ENCODE data around the gene PDSS1.

PDSS1 gene

DNA sequence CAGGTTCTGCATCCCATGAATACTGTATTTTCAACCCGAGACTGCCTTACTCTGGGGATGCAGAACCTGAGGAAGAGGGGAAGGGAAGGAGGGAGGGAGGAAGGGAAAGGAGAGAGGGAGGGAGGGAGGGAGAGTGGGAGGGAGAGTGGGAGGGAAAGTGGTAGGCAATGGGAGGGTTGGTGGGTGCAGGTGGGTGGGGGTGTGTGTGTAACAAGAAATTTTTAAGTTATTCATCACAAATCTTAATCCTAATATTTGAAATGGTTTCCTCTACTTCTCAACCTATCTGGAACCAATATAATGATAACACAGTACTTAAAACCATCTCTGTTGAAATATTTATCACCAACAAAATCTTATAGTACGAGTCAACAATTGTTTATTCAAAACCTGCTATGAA, 68.0 kb downstream of the PDSS1 start:
- H3K4me3 ChIP-seq (ENCODE audit: low read length, poor library complexity, severe bottlenecking), result no peak overlapping the region
- H3K4me2 ChIP-seq (ENCODE audit: low read depth, low read length, poor library complexity, severe bottlenecking), result no peak overlapping the region
- TF ChIP-seq, protein P1, sequence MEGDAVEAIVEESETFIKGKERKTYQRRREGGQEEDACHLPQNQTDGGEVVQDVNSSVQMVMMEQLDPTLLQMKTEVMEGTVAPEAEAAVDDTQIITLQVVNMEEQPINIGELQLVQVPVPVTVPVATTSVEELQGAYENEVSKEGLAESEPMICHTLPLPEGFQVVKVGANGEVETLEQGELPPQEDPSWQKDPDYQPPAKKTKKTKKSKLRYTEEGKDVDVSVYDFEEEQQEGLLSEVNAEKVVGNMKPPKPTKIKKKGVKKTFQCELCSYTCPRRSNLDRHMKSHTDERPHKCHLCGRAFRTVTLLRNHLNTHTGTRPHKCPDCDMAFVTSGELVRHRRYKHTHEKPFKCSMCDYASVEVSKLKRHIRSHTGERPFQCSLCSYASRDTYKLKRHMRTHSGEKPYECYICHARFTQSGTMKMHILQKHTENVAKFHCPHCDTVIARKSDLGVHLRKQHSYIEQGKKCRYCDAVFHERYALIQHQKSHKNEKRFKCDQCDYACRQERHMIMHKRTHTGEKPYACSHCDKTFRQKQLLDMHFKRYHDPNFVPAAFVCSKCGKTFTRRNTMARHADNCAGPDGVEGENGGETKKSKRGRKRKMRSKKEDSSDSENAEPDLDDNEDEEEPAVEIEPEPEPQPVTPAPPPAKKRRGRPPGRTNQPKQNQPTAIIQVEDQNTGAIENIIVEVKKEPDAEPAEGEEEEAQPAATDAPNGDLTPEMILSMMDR (conservative IDR thresholded peaks at IDR 0.05; ENCODE audit: low read length), result no peak
- no peak for TF ChIP-seq EZH2phosphoT487 (IDR thresholded peaks at IDR 0.05; ENCODE audit: borderline replicate concordance)
- H2AFZ ChIP-seq (ENCODE audit: low read length), result no peak overlapping the region
- H3K9me2 ChIP-seq (replicated peaks; ENCODE audit: low read depth, low read length), result no peaks in the 10 kb centered on the region
- no peaks in the 10 kb centered on the region for H3K4me1 ChIP-seq (ENCODE audit: insufficient read depth, low read length, poor library complexity, severe bottlenecking)
- H3K9me3 ChIP-seq (ENCODE audit: insufficient read depth, low read depth, low read length), result no peaks in the 10 kb centered on the region
- H3K36me3 ChIP-seq (ENCODE audit: insufficient read depth, low read length), result peaks cover 69% of the 10 kb centered on the region; the same call in 1 of the 2 replicates
- no peaks in the 10 kb centered on the region for H3K27me3 ChIP-seq (ENCODE audit: insufficient read depth, low read length, poor library complexity, severe bottlenecking)
- H3K79me2 ChIP-seq (ENCODE audit: insufficient read depth, low read length), result peaks cover 6% of the 10 kb centered on the region
- H4K20me1 ChIP-seq (ENCODE audit: insufficient read depth, low read length, poor library complexity, severe bottlenecking), result peaks cover 10% of the 10 kb centered on the region
- H3K9ac ChIP-seq (ENCODE audit: low read depth, low read length, poor library complexity, severe bottlenecking), result no peak overlapping the region
- H3F3A ChIP-seq (ENCODE audit: low read depth), result no peaks in the 10 kb centered on the region

DNA sequence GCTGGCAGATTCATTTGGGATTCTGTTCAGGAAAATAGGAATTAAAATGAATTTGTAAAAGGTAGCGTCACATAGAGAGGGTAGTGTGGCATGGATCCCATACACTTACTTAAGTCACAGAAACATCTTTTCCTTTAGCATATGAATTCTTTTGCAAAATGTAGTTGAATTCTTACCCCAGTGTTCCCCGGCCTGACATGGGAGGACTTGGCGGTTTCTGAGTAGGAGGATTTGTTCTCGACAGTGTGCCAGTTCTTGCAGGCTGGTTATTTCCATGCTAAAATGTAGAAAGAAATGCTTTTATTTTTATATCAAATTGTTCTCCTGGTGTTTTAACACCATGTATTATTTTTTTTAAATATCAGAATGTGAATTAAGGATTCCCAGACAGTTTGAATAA, 72.6 kb downstream of the PDSS1 start:
- Histone ChIP-seq H3K79me2 (ENCODE audit: insufficient read depth, low read length) (peaks cover 44% of the 10 kb centered on the region), H3F3A (ENCODE audit: low read depth) (no peaks in the 10 kb centered on the region), H3K9me2 (replicated peaks; ENCODE audit: low read depth, low read length) (no peaks in the 10 kb centered on the region), H3K27me3 (ENCODE audit: insufficient read depth, low read length, poor library complexity, severe bottlenecking) (no peaks in the 10 kb centered on the region), H3K9me3 (ENCODE audit: insufficient read depth, low read depth, low read length) (no peaks in the 10 kb centered on the region), H3K4me1 (ENCODE audit: insufficient read depth, low read length, poor library complexity, severe bottlenecking) (no peaks in the 10 kb centered on the region), H2AFZ (ENCODE audit: low read length) (no peak overlapping the region), H3K4me3 (ENCODE audit: low read length, poor library complexity, severe bottlenecking) (no peak overlapping the region), H4K20me1 (ENCODE audit: insufficient read depth, low read length, poor library complexity, severe bottlenecking) (peaks cover 22% of the 10 kb centered on the region), H3K36me3 (ENCODE audit: insufficient read depth, low read length) (peaks cover 41% of the 10 kb centered on the region; the same call in 1 of the 2 replicates), H3K4me2 (ENCODE audit: low read depth, low read length, poor library complexity, severe bottlenecking) (no peak overlapping the region), H3K9ac (ENCODE audit: low read depth, low read length, poor library complexity, severe bottlenecking) (no peak overlapping the region)
- no peak for TF ChIP-seq EZH2phosphoT487 (IDR thresholded peaks at IDR 0.05; ENCODE audit: borderline replicate concordance)
- TF ChIP-seq, protein P1 (conservative IDR thresholded peaks at IDR 0.05; ENCODE audit: low read length), result no peak

DNA sequence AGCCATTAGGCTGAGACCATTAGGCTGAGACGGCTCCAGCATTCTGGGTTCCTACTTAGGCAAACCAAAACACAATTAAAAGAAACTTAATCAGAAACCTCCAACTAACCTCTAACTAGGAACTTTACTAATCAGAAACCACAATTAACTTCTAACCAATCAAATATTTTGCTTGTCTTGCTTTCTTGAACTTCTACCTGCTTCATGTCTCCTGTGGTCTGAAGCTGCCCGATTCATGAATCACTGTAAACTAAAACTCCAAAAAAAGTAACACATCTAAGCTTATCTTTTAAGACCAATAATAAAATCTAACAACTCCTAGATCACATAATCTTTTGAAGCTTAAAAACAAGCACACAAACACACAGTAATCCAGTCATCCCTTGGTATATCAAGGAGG, 76.1 kb downstream of the PDSS1 start:
- no peak overlapping the region for H2AFZ ChIP-seq (ENCODE audit: low read length)
- H3K4me1 ChIP-seq (ENCODE audit: insufficient read depth, low read length, poor library complexity, severe bottlenecking), result peaks cover 2% of the 10 kb centered on the region
- TF ChIP-seq EZH2phosphoT487 (IDR thresholded peaks at IDR 0.05; ENCODE audit: borderline replicate concordance), result no peak
- TF ChIP-seq, protein P1 (conservative IDR thresholded peaks at IDR 0.05; ENCODE audit: low read length), result no peak
- peaks cover 18% of the 10 kb centered on the region; the same call in 1 of the 2 replicates for H3K36me3 ChIP-seq (ENCODE audit: insufficient read depth, low read length)
- no peaks in the 10 kb centered on the region for H3K9me3 ChIP-seq (ENCODE audit: insufficient read depth, low read depth, low read length)
- H3K9me2 ChIP-seq (replicated peaks; ENCODE audit: low read depth, low read length), result no peaks in the 10 kb centered on the region
- no peak overlapping the region for H3K4me3 ChIP-seq (ENCODE audit: low read length, poor library complexity, severe bottlenecking)
- H4K20me1 ChIP-seq (ENCODE audit: insufficient read depth, low read length, poor library complexity, severe bottlenecking), result peaks cover 33% of the 10 kb centered on the region
- H3K79me2 ChIP-seq (ENCODE audit: insufficient read depth, low read length), result peaks cover 78% of the 10 kb centered on the region
- no peaks in the 10 kb centered on the region for H3F3A ChIP-seq (ENCODE audit: low read depth)
- no peak overlapping the region for H3K4me2 ChIP-seq (ENCODE audit: low read depth, low read length, poor library complexity, severe bottlenecking)
- no peak overlapping the region for H3K9ac ChIP-seq (ENCODE audit: low read depth, low read length, poor library complexity, severe bottlenecking)
- no peaks in the 10 kb centered on the region for H3K27me3 ChIP-seq (ENCODE audit: insufficient read depth, low read length, poor library complexity, severe bottlenecking)
